ENCODE data around the gene CCDC167.

CCDC167 gene

DNA sequence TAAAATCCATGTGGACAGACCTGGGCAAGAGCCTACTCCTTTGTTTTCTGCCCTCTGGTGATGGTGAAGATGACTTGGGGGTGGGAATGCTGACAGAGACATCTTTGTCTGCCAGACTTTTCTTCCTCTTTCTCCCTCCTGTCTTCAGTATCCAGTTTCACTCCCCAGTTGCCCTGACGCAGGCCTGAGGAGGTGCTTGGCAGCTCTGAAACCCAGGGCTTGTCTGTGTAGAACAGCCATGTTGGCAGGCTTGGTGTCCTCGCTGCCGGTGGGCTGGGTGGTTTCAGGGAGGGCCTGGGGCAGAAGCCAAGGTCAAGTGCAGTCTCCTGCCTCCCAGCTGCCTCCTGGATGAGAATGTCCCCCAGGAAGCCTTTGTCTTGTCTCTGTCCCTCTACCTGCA, 22.5 kb downstream of the CCDC167 start:
- no peak overlapping the region for H3K4me3 ChIP-seq (ENCODE audit: low read depth, low read length)
- TF ChIP-seq, protein P1, sequence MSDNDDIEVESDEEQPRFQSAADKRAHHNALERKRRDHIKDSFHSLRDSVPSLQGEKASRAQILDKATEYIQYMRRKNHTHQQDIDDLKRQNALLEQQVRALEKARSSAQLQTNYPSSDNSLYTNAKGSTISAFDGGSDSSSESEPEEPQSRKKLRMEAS (IDR thresholded peaks at IDR 0.05; ENCODE audit: low read depth, low read length) = no peak
- TF ChIP-seq MYC (IDR thresholded peaks at IDR 0.05; ENCODE audit: low read depth, low read length) = no peak
- TF ChIP-seq, protein P2, sequence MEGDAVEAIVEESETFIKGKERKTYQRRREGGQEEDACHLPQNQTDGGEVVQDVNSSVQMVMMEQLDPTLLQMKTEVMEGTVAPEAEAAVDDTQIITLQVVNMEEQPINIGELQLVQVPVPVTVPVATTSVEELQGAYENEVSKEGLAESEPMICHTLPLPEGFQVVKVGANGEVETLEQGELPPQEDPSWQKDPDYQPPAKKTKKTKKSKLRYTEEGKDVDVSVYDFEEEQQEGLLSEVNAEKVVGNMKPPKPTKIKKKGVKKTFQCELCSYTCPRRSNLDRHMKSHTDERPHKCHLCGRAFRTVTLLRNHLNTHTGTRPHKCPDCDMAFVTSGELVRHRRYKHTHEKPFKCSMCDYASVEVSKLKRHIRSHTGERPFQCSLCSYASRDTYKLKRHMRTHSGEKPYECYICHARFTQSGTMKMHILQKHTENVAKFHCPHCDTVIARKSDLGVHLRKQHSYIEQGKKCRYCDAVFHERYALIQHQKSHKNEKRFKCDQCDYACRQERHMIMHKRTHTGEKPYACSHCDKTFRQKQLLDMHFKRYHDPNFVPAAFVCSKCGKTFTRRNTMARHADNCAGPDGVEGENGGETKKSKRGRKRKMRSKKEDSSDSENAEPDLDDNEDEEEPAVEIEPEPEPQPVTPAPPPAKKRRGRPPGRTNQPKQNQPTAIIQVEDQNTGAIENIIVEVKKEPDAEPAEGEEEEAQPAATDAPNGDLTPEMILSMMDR (IDR thresholded peaks at IDR 0.05; ENCODE audit: low read depth, low read length) = no peak
- no peak for TF ChIP-seq POLR2A (IDR thresholded peaks at IDR 0.05; ENCODE audit: extremely low read depth, insufficient read length)
- DNase-seq (ENCODE audit: low read depth) = no peak

DNA sequence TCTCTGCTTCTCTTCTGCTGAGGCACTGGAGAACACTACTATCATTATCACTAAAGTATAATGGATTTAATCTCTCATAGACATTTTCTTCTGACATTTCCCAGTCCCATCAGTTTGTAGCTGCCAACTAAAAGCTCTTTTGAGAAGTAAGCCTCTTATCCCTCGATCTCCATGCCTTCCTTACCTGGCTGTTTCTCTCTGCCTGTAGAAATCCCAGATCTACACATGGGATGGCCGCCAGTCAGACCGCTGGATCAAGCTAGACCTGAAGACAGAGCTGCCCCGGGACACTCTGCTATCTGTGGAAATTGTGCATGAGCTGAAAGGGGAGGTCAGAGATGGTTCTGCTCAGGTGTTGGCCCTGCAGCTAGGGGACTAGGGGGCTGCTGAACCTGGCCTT, 25.4 kb downstream of the CCDC167 start:
- TF ChIP-seq POLR2A (IDR thresholded peaks at IDR 0.05; ENCODE audit: extremely low read depth, insufficient read length) (no peak), MYC (IDR thresholded peaks at IDR 0.05; ENCODE audit: low read depth, low read length) (no peak)
- TF ChIP-seq, protein P1 (IDR thresholded peaks at IDR 0.05; ENCODE audit: low read depth, low read length) = no peak
- TF ChIP-seq, protein P2 (IDR thresholded peaks at IDR 0.05; ENCODE audit: low read depth, low read length) = no peak
- no peak overlapping the region for H3K4me3 ChIP-seq (ENCODE audit: low read depth, low read length)

DNA sequence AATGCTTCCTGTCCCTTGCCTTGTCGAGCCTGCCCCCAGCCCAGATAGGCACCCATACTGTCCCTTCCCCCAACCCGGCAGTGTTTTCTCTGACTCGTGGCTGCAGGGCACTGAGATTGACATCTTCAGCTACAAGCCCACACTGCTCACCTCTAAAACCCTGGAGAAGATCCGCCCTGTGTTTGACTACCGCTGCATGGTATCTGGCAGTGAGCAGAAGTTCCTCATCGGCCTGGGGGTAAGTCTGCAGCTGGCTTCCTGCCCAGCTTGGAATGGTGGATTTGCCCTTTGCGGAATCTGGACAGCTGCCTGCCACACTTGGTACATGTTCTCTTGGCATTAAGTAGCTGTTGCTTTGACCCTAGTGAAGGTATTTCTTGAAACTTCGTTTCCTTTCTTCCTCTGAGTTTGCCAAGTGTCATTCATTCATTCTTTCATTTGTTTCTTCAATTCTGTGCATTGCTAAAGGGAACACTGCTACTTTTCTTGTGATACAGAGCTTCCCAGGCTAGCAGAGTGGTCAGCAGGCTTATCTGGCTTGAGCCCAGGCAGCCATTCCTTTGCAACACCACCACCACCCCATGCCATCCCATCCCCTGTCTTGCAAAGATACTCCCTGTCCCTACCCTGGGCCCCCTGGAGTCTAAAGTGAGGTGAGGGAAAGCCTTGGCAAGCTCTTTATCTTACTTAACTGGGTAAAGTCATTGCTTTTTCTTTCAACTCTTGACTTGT, 26.2 kb downstream of the CCDC167 start:
- TF ChIP-seq POLR2A (IDR thresholded peaks at IDR 0.05; ENCODE audit: extremely low read depth, insufficient read length) (no peak), MYC (IDR thresholded peaks at IDR 0.05; ENCODE audit: low read depth, low read length) (no peak)
- TF ChIP-seq, protein P2 (IDR thresholded peaks at IDR 0.05; ENCODE audit: low read depth, low read length) = no peak
- TF ChIP-seq, protein P1 (IDR thresholded peaks at IDR 0.05; ENCODE audit: low read depth, low read length) = no peak
- H3K4me3 ChIP-seq (ENCODE audit: low read depth, low read length) = no peak overlapping the region
- DNase-seq (ENCODE audit: low read depth) = no peak

More for the DNA sequence above, 25.4 kb downstream of the CCDC167 start:
- DNase-seq (ENCODE audit: low read depth) = no peak

DNA sequence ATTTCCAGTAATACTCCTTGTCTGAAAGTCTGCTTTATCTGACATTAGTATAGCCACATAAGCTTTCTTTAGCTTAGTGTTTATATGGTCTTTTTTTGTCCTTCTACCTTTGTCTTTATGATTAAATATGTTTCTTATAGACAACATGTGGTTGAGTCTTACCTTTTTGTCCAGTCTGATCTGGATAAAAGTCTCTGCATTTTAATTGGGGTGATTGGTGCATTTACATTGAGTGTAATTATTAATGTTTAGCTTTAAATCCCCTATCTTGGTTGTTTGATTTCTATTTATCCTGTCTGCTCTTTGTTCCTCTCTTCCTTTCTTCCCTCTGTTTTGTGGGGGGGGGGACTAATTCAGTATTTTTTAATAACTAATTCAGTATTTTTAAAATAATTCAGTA, 32.0 kb downstream of the CCDC167 start:
- no peak for DNase-seq (ENCODE audit: low read depth)
- no peak overlapping the region for H3K4me3 ChIP-seq (ENCODE audit: low read depth, low read length)
- TF ChIP-seq, protein P1 (IDR thresholded peaks at IDR 0.05; ENCODE audit: low read depth, low read length) = no peak
- TF ChIP-seq MYC (IDR thresholded peaks at IDR 0.05; ENCODE audit: low read depth, low read length) (no peak), POLR2A (IDR thresholded peaks at IDR 0.05; ENCODE audit: extremely low read depth, insufficient read length) (no peak)
- TF ChIP-seq, protein P2 (IDR thresholded peaks at IDR 0.05; ENCODE audit: low read depth, low read length) = no peak

DNA sequence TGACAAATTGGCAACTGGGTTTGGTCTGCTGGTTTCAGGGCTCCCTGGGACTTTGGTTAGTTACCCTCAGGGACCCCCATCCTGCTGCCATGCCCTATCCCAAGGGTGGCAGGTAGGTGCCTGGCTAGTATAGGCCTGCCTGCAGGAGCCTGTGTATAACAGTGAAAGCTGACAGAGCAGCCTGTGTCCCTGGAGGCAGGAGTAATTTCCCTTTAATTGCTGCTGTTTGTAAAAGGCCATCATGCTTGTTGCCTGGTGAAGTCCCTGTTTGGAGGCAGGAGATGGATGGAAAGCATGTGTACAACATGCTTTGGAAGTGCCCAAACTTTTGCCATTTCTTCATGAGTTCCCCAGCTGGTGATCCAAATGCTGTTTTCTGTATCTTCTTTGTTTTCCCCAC, 36.6 kb downstream of the CCDC167 start:
- DNase-seq (ENCODE audit: low read depth) = no peak
- TF ChIP-seq MYC (IDR thresholded peaks at IDR 0.05; ENCODE audit: low read depth, low read length) (no peak), POLR2A (IDR thresholded peaks at IDR 0.05; ENCODE audit: extremely low read depth, insufficient read length) (no peak)
- TF ChIP-seq, protein P1 (IDR thresholded peaks at IDR 0.05; ENCODE audit: low read depth, low read length) = no peak
- TF ChIP-seq, protein P2 (IDR thresholded peaks at IDR 0.05; ENCODE audit: low read depth, low read length) = no peak
- H3K4me3 ChIP-seq (ENCODE audit: low read depth, low read length) = no peak overlapping the region

Measured in NB4 (cell line).